Lung (tissue), 12 donors: ENCODE measurements around the gene JMJD8. TPM values are rescaled to one million over a fixed set of nuclear protein-coding genes. Genes with fewer than 3 reads are reported as not detected.

Source experiments
- ATAC-seq: fragments of 200-7000 bp; cut with Tn5 transposase; one replicate; pipeline ENCODE4 v1.9.1; 2020; ENCODE audit warnings: moderate number of reproducible peaks; ENCODE audit not compliant: insufficient read depth, low FRiP score
- DNase-seq, 3 donors: peaks; one replicate each; pipeline ENCODE4 v3.0.0-alpha.2; 2013 to 2017
- H3K27ac ChIP-seq, 2 donors: one replicate each; pipeline ENCODE4 v1.5.1; 2013; ENCODE audit warnings: mild to moderate bottlenecking in 2 of 2, moderate library complexity in 2 of 2, control low read depth in 1 of 2, inconsistent platforms in 1 of 2, low read depth in 1 of 2, low read length in 1 of 2
- H3K27me3 ChIP-seq, 3 donors: one replicate each; pipeline ENCODE4 v1.5.1; 2013; ENCODE audit warnings: low read length in 2 of 3; ENCODE audit not compliant: control insufficient read depth in 3 of 3, insufficient read depth in 3 of 3
- H3K36me3 ChIP-seq, 4 donors: one replicate each; pipeline ENCODE4 v1.5.1; 2013; ENCODE audit warnings: low read length in 4 of 4, mild to moderate bottlenecking in 1 of 4, moderate library complexity in 1 of 4; ENCODE audit not compliant: control insufficient read depth in 4 of 4, insufficient read depth in 4 of 4
- H3K4me1 ChIP-seq, 5 donors: one replicate each; pipeline ENCODE4 v1.5.1; 2013; ENCODE audit warnings: low read length in 5 of 5, mild to moderate bottlenecking in 2 of 5, moderate library complexity in 1 of 5; ENCODE audit not compliant: control insufficient read depth in 5 of 5, insufficient read depth in 5 of 5
- H3K4me3 ChIP-seq: one replicate; pipeline ENCODE4 v1.5.1; 2013; ENCODE audit warnings: mild to moderate bottlenecking, control low read depth, moderate library complexity
- H3K9ac ChIP-seq, 2 donors: one replicate each; pipeline ENCODE4 v1.5.1; 2013; ENCODE audit warnings: low read length in 2 of 2, control low read depth in 1 of 2; ENCODE audit not compliant: insufficient read depth in 1 of 2
- H3K9me3 ChIP-seq, 4 donors: one replicate each; pipeline ENCODE4 v1.5.1; 2013; ENCODE audit warnings: low read length in 3 of 4, mild to moderate bottlenecking in 1 of 4, moderate library complexity in 1 of 4; ENCODE audit not compliant: control insufficient read depth in 4 of 4, insufficient read depth in 3 of 4
- WGBS, 2 donors: extraction: QIAGEN DNeasy Blood & Tissue Kit; methylation state at CpG; one replicate each; pipeline ENCODE4 v1.1.7; 2013; 5-methylcytosine and 5-hydroxymethylcytosine counted together
- polyA plus RNA-seq, 2 donors: library from polyadenylated mRNA; stranded (reverse); fragments of 200-250 nt; gene quantifications; one replicate each; pipeline ENCODE4 v1.2.1, GENCODE V29; 2013
- total RNA-seq, 2 donors: library from RNA; depleted of rRNA in 1 of 2; stranded (reverse); fragments of >200 nt in 1 of 2; gene quantifications; one replicate each; pipeline ENCODE4 v1.2.1, GENCODE V29; 2014 to 2021
- TF ChIP-seq, protein P1 (sequence below): IDR thresholded peaks from 2 replicates; pipeline ENCODE4 v1.5.1; 2012; ENCODE audit warnings: mild to moderate bottlenecking; ENCODE audit errors: control extremely low read depth, extremely low read depth
- donor health status: control.
- donor health status: control.
- donor health status: Bipolar disorder and iron deficiency.
- donor health status: healthy.
- donor health status: DM: yes; HTN: yes; CAD: no.

The JMJD8 gene
- total and polyA plus RNA-seq, 4 donors = 32.5 to 90.3 (median 57.9) TPM

DNA sequence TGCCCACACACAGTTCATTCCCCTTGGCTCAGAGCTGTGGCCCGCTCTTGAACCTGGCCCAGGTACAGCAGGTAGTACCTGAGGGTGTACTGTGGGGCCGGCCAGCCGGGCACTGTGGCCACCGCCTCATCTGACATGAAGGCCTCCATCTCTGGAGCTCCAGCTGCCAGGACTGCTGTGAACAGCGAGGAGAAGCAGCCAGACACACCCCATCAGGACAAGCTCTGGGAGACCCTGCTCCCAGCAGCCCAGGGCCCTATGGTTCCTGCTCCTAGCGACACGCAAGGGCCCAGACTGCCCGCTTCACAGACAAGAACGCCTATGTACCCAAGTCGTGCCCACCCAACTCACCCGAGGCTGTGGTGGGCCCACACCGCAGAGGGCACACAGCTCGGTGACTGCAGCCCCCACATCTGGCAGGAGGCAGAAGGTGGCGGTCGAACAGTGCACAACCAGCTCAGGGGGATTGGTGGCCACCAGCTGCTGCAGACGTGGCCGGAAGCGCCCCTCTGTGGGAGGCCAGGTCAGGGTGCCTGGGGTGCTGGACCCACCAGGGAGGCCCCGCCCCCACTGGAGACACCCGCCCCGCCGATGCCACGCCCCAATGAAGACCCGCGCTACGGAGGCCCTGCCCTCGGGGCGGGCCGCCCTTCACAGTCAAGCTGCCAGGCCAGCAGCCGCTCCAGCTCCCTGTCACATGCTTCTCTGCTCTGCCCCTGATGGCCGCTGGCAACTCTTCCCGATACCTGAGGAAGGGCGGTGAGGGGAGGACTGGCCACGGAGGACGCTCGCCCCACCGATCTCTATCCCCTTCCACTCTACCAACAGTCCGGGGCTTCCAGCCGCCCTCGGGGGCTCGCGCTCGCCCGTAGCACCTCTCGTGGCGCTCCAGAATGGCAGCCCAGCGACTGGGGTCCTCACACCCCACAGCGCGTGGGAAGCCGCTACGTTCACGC lies 5.0 kb downstream of the JMJD8 start:
- DNase-seq (peak; percentile 88 to 91 (median 91)), ATAC-seq (no peak)
- H3K27me3 ChIP-seq = no peaks in the 10 kb centered on the region
- H3K4me3 ChIP-seq = no peak overlapping the region
- 24 to 29% methylated on average over 40 to 52 of the region's 52 CpGs for WGBS, 2 donors
- peak overlapping the region; percentile 59 to 61 for H3K27ac ChIP-seq
- TF ChIP-seq, protein P1, sequence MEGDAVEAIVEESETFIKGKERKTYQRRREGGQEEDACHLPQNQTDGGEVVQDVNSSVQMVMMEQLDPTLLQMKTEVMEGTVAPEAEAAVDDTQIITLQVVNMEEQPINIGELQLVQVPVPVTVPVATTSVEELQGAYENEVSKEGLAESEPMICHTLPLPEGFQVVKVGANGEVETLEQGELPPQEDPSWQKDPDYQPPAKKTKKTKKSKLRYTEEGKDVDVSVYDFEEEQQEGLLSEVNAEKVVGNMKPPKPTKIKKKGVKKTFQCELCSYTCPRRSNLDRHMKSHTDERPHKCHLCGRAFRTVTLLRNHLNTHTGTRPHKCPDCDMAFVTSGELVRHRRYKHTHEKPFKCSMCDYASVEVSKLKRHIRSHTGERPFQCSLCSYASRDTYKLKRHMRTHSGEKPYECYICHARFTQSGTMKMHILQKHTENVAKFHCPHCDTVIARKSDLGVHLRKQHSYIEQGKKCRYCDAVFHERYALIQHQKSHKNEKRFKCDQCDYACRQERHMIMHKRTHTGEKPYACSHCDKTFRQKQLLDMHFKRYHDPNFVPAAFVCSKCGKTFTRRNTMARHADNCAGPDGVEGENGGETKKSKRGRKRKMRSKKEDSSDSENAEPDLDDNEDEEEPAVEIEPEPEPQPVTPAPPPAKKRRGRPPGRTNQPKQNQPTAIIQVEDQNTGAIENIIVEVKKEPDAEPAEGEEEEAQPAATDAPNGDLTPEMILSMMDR = no peak
- no peak overlapping the region for H3K9ac ChIP-seq
- H3K4me1 ChIP-seq = peaks cover 4 to 40% (median 20%) of the 10 kb centered on the region in 5 donors
- H3K36me3 ChIP-seq = peaks cover 3 to 17% (median 15%) of the 10 kb centered on the region in 4 donors
- H3K9me3 ChIP-seq = no peaks in the 10 kb centered on the region

- H3K9ac ChIP-seq = no peak overlapping the region
- DNase-seq (no peak), ATAC-seq (no peak)
- no peaks in the 10 kb centered on the region for H3K27me3 ChIP-seq
- peaks cover 4 to 34% (median 20%) of the 10 kb centered on the region in 5 donors for H3K4me1 ChIP-seq
- TF ChIP-seq, protein P1 = no peak
- H3K27ac ChIP-seq = no peak overlapping the region
- H3K4me3 ChIP-seq = no peak overlapping the region
- no peaks in the 10 kb centered on the region for H3K9me3 ChIP-seq
- peaks cover 6 to 23% (median 15%) of the 10 kb centered on the region in 4 donors for H3K36me3 ChIP-seq
- WGBS, 2 donors = 80 to 84% methylated on average over 19 to 21 of the region's 21 CpGs
Observed at GRCh38 chr16:678209-678857, 5.8 kb downstream of the JMJD8 start.

GRCh38 chr16:677316-678190 lies 6.6 kb downstream of the JMJD8 start:
- DNase-seq (no peak), ATAC-seq (no peak)
- peaks cover 7 to 24% (median 14%) of the 10 kb centered on the region in 4 donors for H3K36me3 ChIP-seq
- WGBS, 2 donors = 54 to 62% methylated on average over 47 to 57 of the region's 57 CpGs
- H3K9ac ChIP-seq = no peak overlapping the region
- TF ChIP-seq, protein P1 = no peak
- no peak overlapping the region for H3K4me3 ChIP-seq
- peaks cover 0 to 2% (median 0%) of the 10 kb centered on the region in 4 donors for H3K9me3 ChIP-seq
- H3K4me1 ChIP-seq = peaks cover 4 to 28% (median 17%) of the 10 kb centered on the region in 5 donors
- H3K27me3 ChIP-seq = no peaks in the 10 kb centered on the region
- no peak overlapping the region for H3K27ac ChIP-seq
